GM19351 (cell line): ENCODE results near the gene MYO1A.
"Not testable (repeated sequence)": the region's sequence is repeated elsewhere in the genome, so short reads cannot be mapped to it uniquely, and the experiment has no call there.

Source experiments
- ATAC-seq: cut with Tn5 transposase; IDR thresholded peaks from one replicate; pipeline ENCODE4 v1.9.1; 2021; ENCODE audit warnings: mild to moderate bottlenecking, moderate library complexity; ENCODE audit not compliant: unreplicated experiment

Gene MYO1A

DNA sequence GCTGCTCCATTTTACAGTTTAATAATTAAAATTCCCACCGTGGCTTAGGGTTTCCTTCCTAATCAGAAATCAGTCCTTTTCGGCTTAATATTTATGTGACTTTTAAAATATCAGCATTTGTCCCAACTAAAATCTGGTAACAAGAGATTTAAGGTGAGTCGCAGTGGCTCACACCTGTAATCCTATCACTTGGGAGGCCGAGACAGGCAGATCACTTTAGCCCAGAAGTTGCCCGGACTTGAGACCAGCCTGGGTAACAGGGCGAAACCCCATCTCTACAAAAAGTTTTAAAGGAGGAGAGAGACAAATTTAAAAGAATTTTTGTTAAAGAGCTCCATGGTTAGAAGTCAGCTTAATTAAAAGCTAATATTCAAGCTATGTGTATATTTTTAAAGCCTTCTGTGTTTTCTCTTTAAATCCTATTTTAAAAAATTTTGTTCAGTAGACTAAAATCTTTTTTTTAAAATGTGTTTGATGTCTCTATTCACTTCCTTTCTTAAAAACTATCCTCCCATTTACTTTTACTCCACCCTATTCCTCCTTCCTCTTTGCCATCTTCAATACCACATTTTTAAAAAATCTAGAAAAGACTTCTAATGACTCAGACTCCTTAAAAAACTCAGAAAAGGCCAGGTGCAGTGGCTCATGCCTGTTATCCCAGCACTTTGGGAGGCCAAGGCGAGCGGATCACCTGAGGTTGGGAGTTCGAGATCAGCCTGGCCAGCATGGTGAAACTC, 29.8 kb downstream of the MYO1A start:
- ATAC-seq: no peak

DNA sequence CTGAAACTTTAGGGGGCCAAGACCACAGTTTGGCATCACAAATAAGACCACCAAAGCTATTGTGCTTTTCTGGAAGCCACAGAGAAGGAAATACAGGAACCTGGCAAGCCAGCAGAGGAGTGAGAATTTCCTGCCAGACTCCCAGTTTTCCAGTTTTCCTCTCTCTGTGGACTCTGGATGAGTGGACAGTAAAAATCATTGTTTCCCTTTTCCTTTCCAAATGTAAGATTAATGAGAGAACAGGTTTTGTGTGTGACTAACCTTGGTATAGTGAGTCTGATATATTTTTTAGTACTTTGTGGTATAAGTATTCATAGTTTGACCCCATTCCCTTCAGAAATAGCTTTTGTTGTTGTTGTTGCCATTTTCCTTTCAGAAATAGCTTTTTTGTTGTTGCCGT, 31.0 kb downstream of the MYO1A start:
- ATAC-seq: no peak

- not testable (repeated sequence) for ATAC-seq
Observed at GRCh38 chr12:57018353-57018752, 31.6 kb downstream of the MYO1A start.

DNA sequence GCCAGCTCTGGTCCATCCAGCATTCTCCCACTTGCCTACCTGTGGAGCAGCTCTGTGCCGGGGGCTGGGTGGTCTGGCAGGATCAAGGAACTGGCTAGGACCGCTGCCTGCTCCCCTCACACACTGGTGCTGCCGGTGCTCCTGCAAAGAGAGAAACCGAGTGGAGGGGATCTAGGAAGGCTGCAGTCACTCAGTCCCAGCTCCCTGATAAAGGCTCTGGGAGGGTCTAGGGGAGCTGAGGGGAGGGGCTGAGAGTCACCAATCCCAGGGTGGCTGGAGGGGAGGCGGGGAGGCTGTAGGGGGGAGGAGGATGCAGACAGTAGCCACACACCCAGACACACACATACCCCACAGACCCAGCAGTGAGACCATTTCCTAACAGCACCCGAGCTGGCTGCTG, 33.6 kb downstream of the MYO1A start, which contains the start of gene TAC3:
Gene TAC3 (minus strand): TSS at position 182 of the 400 bp plus-strand sequence. CDS start 732 bp downstream, outside the sequence.
- ATAC-seq: no peak

- ATAC-seq: peak; percentile 87
Observed at GRCh38 chr12:57012600-57013465, 37.1 kb downstream of the MYO1A start.

- peak; percentile 63 for ATAC-seq
Observed at GRCh38 chr12:57011438-57012424, 38.2 kb downstream of the MYO1A start.

GRCh38 chr12:57010627-57011247, 39.2 kb downstream of the MYO1A start:
- ATAC-seq: no peak

DNA sequence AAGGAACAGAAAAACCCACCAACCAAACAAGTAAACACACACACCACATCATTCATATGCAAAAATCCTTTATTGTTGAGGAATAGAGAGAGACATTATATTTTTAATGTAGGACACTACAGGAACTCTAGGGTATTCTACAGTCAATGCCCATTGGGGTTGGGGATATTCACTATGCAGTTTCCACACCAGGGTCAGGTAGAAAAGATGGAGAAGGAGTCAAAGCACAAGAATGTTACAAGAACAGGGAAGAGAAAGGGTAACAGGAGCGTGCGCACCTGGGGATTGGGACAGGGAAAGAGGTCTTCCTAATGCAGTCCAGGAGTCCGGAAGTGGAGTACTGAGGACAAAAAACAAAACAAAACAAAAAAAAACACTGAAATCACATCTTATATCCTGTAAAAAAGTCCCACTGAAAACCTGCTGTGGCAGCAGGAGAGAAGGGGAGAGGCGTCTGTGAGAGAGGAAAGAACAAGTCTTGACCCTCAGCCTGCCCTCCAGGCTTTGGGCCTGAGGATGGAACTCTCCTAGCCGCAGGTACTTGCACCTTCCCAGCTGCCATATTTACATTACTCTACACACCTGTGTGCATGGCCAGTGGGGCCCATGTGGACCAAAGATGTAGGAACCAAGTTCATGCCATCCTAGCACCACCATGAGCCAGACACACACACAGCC, 39.8 kb downstream of the MYO1A start:
- ATAC-seq: no peak

- ATAC-seq: no peak
Observed at GRCh38 chr12:57008178-57008577, 41.8 kb downstream of the MYO1A start.

DNA sequence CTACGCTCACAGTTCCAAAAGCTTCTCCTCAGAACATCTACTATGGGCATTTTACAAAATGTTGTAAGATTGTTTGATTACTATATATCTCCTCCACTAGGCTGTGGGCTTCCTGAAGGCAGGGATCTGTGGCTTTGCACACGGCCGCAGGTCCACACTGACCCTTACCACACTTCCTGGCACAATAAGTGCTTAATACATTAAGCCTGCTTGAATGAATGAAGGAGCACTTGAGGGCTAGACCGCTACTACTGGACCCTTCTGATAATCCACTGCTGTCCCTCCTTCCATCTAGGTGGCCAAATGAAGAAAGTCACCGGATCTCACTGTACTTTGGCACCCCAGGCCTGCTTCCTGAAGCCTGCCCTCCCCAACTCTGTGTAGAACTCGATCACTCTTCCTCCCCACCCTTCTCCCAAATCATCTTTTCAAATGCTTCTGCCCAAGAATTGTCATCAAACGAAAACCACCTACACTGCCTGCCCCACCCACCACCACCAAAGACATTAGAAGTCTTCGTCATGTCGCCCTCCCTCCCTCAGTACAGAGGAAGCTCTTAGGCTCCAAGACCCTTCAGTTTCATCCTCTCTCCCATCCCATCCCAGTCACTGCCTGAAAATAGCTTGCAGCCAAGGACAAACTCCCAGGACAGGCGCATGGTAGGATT, 43.0 kb downstream of the MYO1A start:
- no peak for ATAC-seq

GRCh38 chr12:57005980-57006808, 43.7 kb downstream of the MYO1A start, which contains the start of gene ZBTB39:
Gene ZBTB39, minus strand, starts transcription at chr12:57006546. Its CDS starts 1,629 bp downstream, at chr12:57004917.
- peak; percentile 72 for ATAC-seq

DNA sequence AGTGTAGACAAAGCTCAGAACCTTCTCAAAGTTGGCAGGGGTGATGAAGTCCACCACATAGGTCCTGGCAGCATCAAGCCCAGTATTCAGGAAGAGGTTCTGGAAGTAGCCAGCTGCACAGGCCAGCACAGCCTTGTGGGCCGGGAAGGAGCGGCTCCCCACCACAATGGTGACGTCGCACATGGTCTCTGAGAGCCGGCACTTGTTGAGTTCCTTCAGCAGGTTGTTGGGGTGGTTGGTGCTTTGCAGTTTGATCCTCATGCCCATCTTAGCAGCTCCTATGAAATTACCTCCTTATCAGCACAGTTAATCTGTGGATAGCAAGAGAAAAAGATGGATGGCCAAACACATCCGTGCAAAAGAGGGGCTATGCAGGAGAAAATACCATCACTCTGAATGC, 45.3 kb downstream of the MYO1A start:
- ATAC-seq: no peak

GRCh38 chr12:57003395-57003794, 46.5 kb downstream of the MYO1A start:
- ATAC-seq: no peak

GRCh38 chr12:57001448-57001906, 48.5 kb downstream of the MYO1A start:
- no peak for ATAC-seq

DNA sequence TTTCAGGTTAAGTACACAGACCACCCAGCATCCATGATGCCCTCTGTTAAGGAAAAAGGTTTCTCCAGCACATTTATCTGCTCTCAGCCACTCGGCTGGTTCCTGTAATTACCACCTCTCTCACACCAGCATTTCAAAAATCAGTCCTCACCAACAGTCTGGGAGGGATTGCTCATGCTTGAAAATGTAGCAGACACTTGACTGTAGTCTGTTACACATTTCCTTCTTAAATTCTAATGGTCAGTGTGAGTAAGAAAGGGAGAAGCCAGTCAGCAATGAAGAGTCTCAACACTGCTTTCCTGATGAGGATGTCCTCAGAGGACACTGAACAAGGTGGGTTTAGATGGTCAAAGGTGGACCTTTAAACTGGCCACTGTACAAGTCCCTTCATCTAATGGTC, 49.5 kb downstream of the MYO1A start:
- ATAC-seq: no peak

GRCh38 chr12:56999456-56999855, 50.5 kb downstream of the MYO1A start:
- ATAC-seq: no peak

DNA sequence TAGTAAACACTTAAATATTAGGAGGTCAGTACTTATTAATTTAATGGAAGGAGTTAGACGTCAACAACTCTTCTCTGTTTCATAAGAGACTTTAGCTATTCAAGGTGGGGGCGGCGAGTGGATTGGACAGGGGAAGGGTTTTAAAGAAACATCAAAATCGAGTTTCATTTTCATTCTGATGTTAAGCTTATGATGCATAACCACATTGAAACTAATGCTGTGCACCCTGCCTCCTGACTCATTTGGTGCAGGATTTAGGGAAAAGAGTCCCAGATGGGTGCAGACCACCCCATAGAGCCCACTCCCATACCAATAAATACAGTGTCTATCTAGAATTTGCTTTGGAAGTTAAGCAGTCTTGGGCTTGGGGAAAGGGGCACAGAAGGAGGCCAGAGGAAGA, 50.9 kb downstream of the MYO1A start:
- peak; percentile 95 for ATAC-seq

- ATAC-seq: no peak
Observed at GRCh38 chr12:56998316-56998715, 51.6 kb downstream of the MYO1A start.
